Keratinocyte (primary cell): ENCODE measurements around the gene PSAP.

Experiments used
- EZH2 ChIP-seq: IDR thresholded peaks from one replicate; pipeline ENCODE4 v1.6.1; 2012; ENCODE audit warnings: inconsistent platforms, mild to moderate bottlenecking, low read length, moderate library complexity
- TF ChIP-seq, protein P1 (sequence below), 3 experiments: IDR thresholded peaks in 1 of 3; conservative IDR thresholded peaks in 1 of 3; optimal IDR thresholded peaks in 1 of 3; 2 replicates in 2 of 3; 3 replicates in 1 of 3; pipeline versions ENCODE3 to v1.5.1; 2011; ENCODE audit warnings: low read length in 3 of 3, mild to moderate bottlenecking in 3 of 3, moderate library complexity in 2 of 3, control low read depth in 1 of 3, inconsistent platforms in 1 of 3; ENCODE audit not compliant: insufficient read depth in 2 of 3; ENCODE audit errors: extremely low read depth in 1 of 3

DNA sequence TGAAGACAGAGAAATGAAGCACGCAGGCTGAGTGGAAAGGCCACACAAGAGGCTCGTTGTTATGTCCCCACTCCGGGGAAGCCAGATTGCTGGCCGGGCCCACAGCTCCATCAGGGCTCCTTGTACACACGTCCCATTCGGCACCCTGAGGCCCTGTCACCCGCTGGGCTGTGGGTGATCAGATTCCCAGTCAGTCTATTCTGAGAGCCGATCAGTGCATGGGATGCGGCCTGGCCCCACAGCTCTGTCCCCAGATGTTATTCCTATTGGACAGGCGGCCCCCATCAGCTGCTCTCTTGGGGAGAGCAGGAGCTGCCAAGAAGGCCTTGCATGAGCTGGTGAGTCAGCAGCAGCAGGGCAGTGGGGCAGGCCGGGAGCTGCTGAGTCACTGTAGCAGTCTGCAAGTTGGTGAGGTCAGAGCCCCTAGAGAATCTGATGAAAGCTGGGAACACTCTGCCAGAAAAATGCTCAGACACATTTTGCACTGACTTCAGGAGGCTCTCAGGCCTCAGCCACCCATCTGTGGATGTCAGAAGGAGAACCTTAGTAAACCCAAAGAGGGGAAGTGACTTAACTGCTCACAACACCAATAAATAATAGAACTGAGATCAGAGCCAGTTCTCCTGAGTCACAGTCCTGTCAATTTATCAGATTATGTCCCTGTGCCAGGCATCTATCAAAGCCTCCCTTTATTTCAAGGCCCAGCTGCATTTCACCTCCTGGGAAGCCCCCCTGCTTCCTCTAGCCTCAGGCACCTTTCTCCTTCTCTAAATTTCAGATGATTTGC is 9.4 kb upstream of the PSAP start:
- TF ChIP-seq, protein P1, sequence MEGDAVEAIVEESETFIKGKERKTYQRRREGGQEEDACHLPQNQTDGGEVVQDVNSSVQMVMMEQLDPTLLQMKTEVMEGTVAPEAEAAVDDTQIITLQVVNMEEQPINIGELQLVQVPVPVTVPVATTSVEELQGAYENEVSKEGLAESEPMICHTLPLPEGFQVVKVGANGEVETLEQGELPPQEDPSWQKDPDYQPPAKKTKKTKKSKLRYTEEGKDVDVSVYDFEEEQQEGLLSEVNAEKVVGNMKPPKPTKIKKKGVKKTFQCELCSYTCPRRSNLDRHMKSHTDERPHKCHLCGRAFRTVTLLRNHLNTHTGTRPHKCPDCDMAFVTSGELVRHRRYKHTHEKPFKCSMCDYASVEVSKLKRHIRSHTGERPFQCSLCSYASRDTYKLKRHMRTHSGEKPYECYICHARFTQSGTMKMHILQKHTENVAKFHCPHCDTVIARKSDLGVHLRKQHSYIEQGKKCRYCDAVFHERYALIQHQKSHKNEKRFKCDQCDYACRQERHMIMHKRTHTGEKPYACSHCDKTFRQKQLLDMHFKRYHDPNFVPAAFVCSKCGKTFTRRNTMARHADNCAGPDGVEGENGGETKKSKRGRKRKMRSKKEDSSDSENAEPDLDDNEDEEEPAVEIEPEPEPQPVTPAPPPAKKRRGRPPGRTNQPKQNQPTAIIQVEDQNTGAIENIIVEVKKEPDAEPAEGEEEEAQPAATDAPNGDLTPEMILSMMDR (optimal IDR thresholded peaks at IDR 0.05 in 1 of 3, IDR thresholded peaks at IDR 0.05 in 1 of 3, conservative IDR thresholded peaks at IDR 0.05 in 1 of 3; ENCODE audit: extremely low read depth in 1 of 3, insufficient read depth in 2 of 3, low read length in 3 of 3): no peak
- TF ChIP-seq EZH2: no peak
